Endothelial cell of umbilical vein (primary cell): ENCODE results near the gene CEBPZOS. TPM values are rescaled to one million over a fixed set of nuclear protein-coding genes. Genes with fewer than 3 reads are reported as not detected.

Experiments used
- BruUV-seq: library from RNA; stranded (reverse); fragments of 400-500 nt; replicated peaks from 2 replicates; lab custom pipeline; 2021; lab: Mats Ljungman, UMichigan
- CTCF ChIA-PET: fragments of 300-600, 350-600 bp; sonication (Branson Sonifier 250); formaldehyde crosslinking; loops from one replicate; lab custom pipeline; 2021; ENCODE audit warnings: antibody characterized with exemption, inconsistent platforms; lab: Charles Lee
- POLR2A ChIA-PET: fragments of 300-600, 350-600 bp; sonication (Branson Sonifier 250); formaldehyde crosslinking; loops from one replicate; lab custom pipeline; 2021; ENCODE audit warnings: antibody characterized with exemption, inconsistent platforms; lab: Charles Lee
- DNase-seq: peaks from one replicate; pipeline ENCODE4 v3.0.0-alpha.2; 2011; ENCODE audit warnings: low read depth, low spot score
- FAIRE-seq: peaks from 2 replicates; lab custom pipeline; 2011; peaks lifted over from hg19 to GRCh38; lab: Jason Lieb, UNC
- H2AFZ ChIP-seq: 2 replicates; pipeline ENCODE4 v1.6.0; 2012; ENCODE audit warnings: low read depth, low read length, control low read depth, inconsistent platforms
- H3K27ac ChIP-seq: 2 replicates; pipeline ENCODE4 v1.5.1; 2011; ENCODE audit warnings: low read depth, mild to moderate bottlenecking, control low read depth, low read length, moderate library complexity; ENCODE audit not compliant: insufficient read depth
- H3K27me3 ChIP-seq, 2 experiments: 2 replicates each; pipeline versions ENCODE4 v1.6.0 to v1.6.1; 2011; ENCODE audit warnings: low read length in 2 of 2, mixed read lengths in 1 of 2; ENCODE audit not compliant: control insufficient read depth in 2 of 2, insufficient read depth in 2 of 2
- H3K36me3 ChIP-seq, 2 experiments: 2 replicates in 1 of 2; 3 replicates in 1 of 2; pipeline ENCODE4 v1.5.1; 2011; ENCODE audit warnings: low read length in 2 of 2, mild to moderate bottlenecking in 1 of 2, moderate library complexity in 1 of 2; ENCODE audit not compliant: control insufficient read depth in 2 of 2, insufficient read depth in 2 of 2; ENCODE audit errors: extremely low read depth in 1 of 2
- H3K4me1 ChIP-seq: 3 replicates; pipeline ENCODE4 v1.5.1; 2011; ENCODE audit warnings: mild to moderate bottlenecking, low read length; ENCODE audit not compliant: control insufficient read depth, insufficient read depth; ENCODE audit errors: extremely low read depth
- H3K4me2 ChIP-seq: 2 replicates; pipeline ENCODE4 v1.6.1; 2011; ENCODE audit warnings: low read length, control low read depth, mixed read lengths; ENCODE audit not compliant: insufficient read depth
- H3K4me3 ChIP-seq, 3 experiments: fragments of 200-600 bp in 1 of 3; sonication (generic), shearing (Covaris generic) in 1 of 3; replicated peaks in 1 of 3; 2 replicates each; pipeline ENCODE4 v1.5.1; 2011 to 2016; ENCODE audit warnings: control low read depth in 3 of 3, low read length in 3 of 3, mild to moderate bottlenecking in 2 of 3, inconsistent platforms in 1 of 3, low read depth in 1 of 3, moderate library complexity in 1 of 3; ENCODE audit not compliant: insufficient read depth in 1 of 3
- H3K79me2 ChIP-seq: 2 replicates; pipeline ENCODE4 v1.6.0; 2012; ENCODE audit warnings: low read length, inconsistent platforms; ENCODE audit not compliant: control insufficient read depth, insufficient read depth
- H3K9ac ChIP-seq: replicated peaks from 2 replicates; pipeline ENCODE3; 2011; ENCODE audit warnings: low read length, control low read depth; ENCODE audit not compliant: insufficient read depth; ENCODE audit errors: extremely low read depth
- H3K9me1 ChIP-seq: replicated peaks from 3 replicates; pipeline ENCODE4 v1.6.0; 2011; ENCODE audit warnings: mild to moderate bottlenecking, low read length; ENCODE audit not compliant: control insufficient read depth, insufficient read depth; ENCODE audit errors: extremely low read depth
- H3K9me3 ChIP-seq: replicated peaks from 2 replicates; pipeline ENCODE4 v1.5.1; 2012; ENCODE audit warnings: low read length, inconsistent platforms; ENCODE audit not compliant: control insufficient read depth, insufficient read depth
- H4K20me1 ChIP-seq: replicated peaks from 2 replicates; pipeline ENCODE3; 2011; ENCODE audit warnings: mild to moderate bottlenecking, low read length; ENCODE audit not compliant: control insufficient read depth, insufficient read depth; ENCODE audit errors: extremely low read depth
- CTCF ChIP-seq, 2 donors: IDR thresholded peaks; 1 replicate in 1 of 2; 2 replicates in 1 of 2; pipeline ENCODE4 v1.5.1; 2011; ENCODE audit warnings: low read length in 2 of 2, mild to moderate bottlenecking in 2 of 2, moderate library complexity in 2 of 2, control low read depth in 1 of 2, inconsistent platforms in 1 of 2, low read depth in 1 of 2; ENCODE audit not compliant: insufficient read depth in 1 of 2; ENCODE audit errors: extremely low read depth in 1 of 2
- EZH2 ChIP-seq: IDR thresholded peaks from 2 replicates; pipeline ENCODE4 v1.6.1; 2012; ENCODE audit warnings: borderline replicate concordance, low read depth, mild to moderate bottlenecking, moderate library complexity, low read length, inconsistent platforms; ENCODE audit not compliant: severe bottlenecking
- FOS ChIP-seq: IDR thresholded peaks from 2 replicates; pipeline ENCODE4 v1.6.1; 2011; ENCODE audit warnings: mild to moderate bottlenecking, low read length, moderate library complexity, borderline replicate concordance; ENCODE audit not compliant: insufficient read depth
- GATA2 ChIP-seq: IDR thresholded peaks from 2 replicates; pipeline ENCODE4 v1.7.0; 2011; ENCODE audit warnings: low read depth, mild to moderate bottlenecking, moderate library complexity, mixed read lengths, low read length; ENCODE audit not compliant: insufficient read length, insufficient read depth
- JUN ChIP-seq: IDR thresholded peaks from 2 replicates; pipeline ENCODE4 v1.6.1; 2011; ENCODE audit warnings: borderline replicate concordance, low read depth; ENCODE audit not compliant: insufficient read length, insufficient read depth
- MYC ChIP-seq: IDR thresholded peaks from one replicate; pipeline ENCODE4 v1.6.1; 2011; ENCODE audit warnings: mild to moderate bottlenecking, low read depth, low read length
- POLR2A ChIP-seq: IDR thresholded peaks from 2 replicates; pipeline ENCODE4 v1.6.1; 2012; ENCODE audit warnings: low read depth, mild to moderate bottlenecking, control low read depth, low read length
- POLR2AphosphoS5 ChIP-seq: IDR thresholded peaks from 2 replicates; pipeline ENCODE4 v1.6.1; 2012; ENCODE audit warnings: low read depth, mild to moderate bottlenecking, control low read depth, low read length, moderate library complexity; ENCODE audit not compliant: insufficient read depth
- dilution Hi-C: fragments of 300-500 bp; cut with MboI; formaldehyde crosslinking; loops from one replicate; pipeline ENCODE4 v1.15.0; 2019; ENCODE audit warnings: low sequenced_read_pairs; ENCODE audit not compliant: extremely low pct_ligation_motif_present
- intact Hi-C: fragments of 100-400 bp; cut with micrococcal nuclease; formaldehyde crosslinking; loops from one replicate; pipeline ENCODE4 v1.10.0; 2022
- polyA plus RNA-seq, 4 experiments: library from polyadenylated mRNA; depleted of rRNA in 3 of 4; stranded (reverse) in 3 of 4; unstranded in 1 of 4; fragments of >200 nt; gene quantifications; 2 replicates each; pipeline versions ENCODE4 v1.2.1 to v1.2.3, GENCODE V29; 2011 to 2012; ENCODE audit warnings: missing spikeins in 1 of 4
- total RNA-seq: library from RNA; stranded (reverse); gene quantifications from 2 replicates; pipeline ENCODE4 v1.2.3, GENCODE V29; 2021
- TF ChIP-seq, protein P1 (sequence below): IDR thresholded peaks from 2 replicates; pipeline ENCODE4 v1.6.1; 2011; ENCODE audit not compliant: insufficient read depth, insufficient read length

CEBPZOS gene
- total and polyA plus RNA-seq, 2 donors (not counting 3 experiments of a cell fraction or from before 2014, with no cell fraction given): 29.1 to 36.3 TPM

DNA sequence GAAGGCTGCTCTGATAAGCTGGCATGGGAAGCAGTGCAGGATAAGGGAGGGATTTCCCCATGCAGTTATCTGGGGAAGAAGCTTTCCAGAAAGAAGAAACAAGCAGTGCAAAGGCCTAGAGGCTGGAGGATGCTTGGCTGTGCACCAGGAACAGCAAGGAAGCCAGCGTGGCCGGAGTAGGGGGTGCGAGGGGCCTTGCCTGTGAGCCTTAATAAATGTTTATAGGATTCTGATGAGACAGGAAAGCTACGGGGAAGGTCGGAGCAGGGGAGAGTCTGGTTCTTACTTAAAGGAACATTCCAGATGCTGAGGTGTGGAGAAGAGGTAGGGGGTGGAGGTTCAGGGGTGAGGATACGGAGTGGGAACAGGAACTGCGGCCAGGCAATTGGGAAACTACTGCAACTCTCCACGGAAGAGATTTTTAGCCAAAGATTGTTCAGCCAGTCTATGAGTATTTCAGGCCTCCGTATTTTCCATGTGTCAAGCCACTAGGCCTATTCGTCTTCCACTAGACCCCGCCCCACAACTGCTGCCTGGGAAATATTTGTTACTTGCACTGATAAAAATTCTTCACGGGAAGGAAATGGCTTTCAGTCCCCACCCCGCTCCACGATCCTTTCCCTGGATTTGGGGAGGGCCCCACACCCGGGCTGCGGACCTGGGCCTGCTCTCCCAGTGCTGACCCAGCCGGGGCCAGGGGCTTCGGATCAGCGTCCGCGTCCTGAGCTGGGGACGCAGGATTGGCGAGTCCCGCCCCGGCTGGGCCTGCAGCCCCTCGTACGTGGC is 40.0 kb upstream of the CEBPZOS start:
- ChIA-PET CTCF (interaction anchor here (0.9 to 1.8 kb wide), 5 partner anchors 13 to 721 kb away, joined by 3 to 8 read pairs (median 3); no protein-coding TSS in a partner anchor), POLR2A (interaction anchor here (0.7 kb wide), 1 partner anchor 113 kb away, joined by 4 read pairs; no protein-coding TSS in a partner anchor)
- peak overlapping the region; percentile 56 to 87 (median 84) for H3K4me3 ChIP-seq
- dilution Hi-C loops (no loop called here), intact Hi-C loops (loop anchor here (2.0 kb wide), 1 partner anchor 41 kb away; the partner anchor contains the start of gene CEBPZOS)
- H3K79me2 ChIP-seq: peaks cover 44% of the 10 kb centered on the region
- H3K9me1 ChIP-seq: no peaks in the 10 kb centered on the region
- no peaks in the 10 kb centered on the region for H3K9me3 ChIP-seq
- H3K27me3 ChIP-seq: no peaks in the 10 kb centered on the region
- H3K9ac ChIP-seq: peak overlapping the region; percentile 90
- peak overlapping the region; percentile 95 for H3K4me2 ChIP-seq
- no peaks in the 10 kb centered on the region for H3K36me3 ChIP-seq
- BruUV-seq: no TSS peak
- FAIRE-seq (no peak), DNase-seq (peak; percentile 70)
- peak overlapping the region; percentile 42 for H3K27ac ChIP-seq
- no peaks in the 10 kb centered on the region for H4K20me1 ChIP-seq
- peak overlapping the region; percentile 80 for H2AFZ ChIP-seq
- peaks cover 25% of the 10 kb centered on the region for H3K4me1 ChIP-seq
- TF ChIP-seq, protein P1, sequence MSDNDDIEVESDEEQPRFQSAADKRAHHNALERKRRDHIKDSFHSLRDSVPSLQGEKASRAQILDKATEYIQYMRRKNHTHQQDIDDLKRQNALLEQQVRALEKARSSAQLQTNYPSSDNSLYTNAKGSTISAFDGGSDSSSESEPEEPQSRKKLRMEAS: no peak
- no peak for TF ChIP-seq GATA2
- no peak for TF ChIP-seq POLR2AphosphoS5
- no peak for TF ChIP-seq JUN
- TF ChIP-seq EZH2: no peak
- TF ChIP-seq MYC: no peak
- TF ChIP-seq POLR2A: no peak
- TF ChIP-seq FOS: no peak
- no peak for TF ChIP-seq CTCF (IDR thresholded peaks at IDR 0.05; ENCODE audit: extremely low read depth in 1 of 2, insufficient read depth in 1 of 2, low read depth in 1 of 2, low read length in 2 of 2)
